ENCODE data around the gene SUV39H1. TPM values are rescaled to one million over a fixed set of nuclear protein-coding genes. Genes with fewer than 3 reads are reported as not detected.
A peak's percentile ranks its signal among the peaks of the same experiment; 100 is the strongest.

SUV39H1 gene
- total RNA-seq, 4 donors from 2014 or later = 3.4 to 11.7 (median 5.1) TPM

GRCh38 chrX:48711162-48711928, 14.8 kb downstream of the SUV39H1 start:
- Histone ChIP-seq H3K4me3 (no peak overlapping the region), H3K9me3 (no peaks in the 10 kb centered on the region), H3K27me3 (no peaks in the 10 kb centered on the region), H3K4me1 (no peaks in the 10 kb centered on the region), H3K36me3 (peaks cover 0 to 16% of the 10 kb centered on the region in 2 donors), H3K27ac (no peak overlapping the region)
- no peak for TF ChIP-seq POLR2A (IDR thresholded peaks at IDR 0.05)
- TF ChIP-seq, protein P1, sequence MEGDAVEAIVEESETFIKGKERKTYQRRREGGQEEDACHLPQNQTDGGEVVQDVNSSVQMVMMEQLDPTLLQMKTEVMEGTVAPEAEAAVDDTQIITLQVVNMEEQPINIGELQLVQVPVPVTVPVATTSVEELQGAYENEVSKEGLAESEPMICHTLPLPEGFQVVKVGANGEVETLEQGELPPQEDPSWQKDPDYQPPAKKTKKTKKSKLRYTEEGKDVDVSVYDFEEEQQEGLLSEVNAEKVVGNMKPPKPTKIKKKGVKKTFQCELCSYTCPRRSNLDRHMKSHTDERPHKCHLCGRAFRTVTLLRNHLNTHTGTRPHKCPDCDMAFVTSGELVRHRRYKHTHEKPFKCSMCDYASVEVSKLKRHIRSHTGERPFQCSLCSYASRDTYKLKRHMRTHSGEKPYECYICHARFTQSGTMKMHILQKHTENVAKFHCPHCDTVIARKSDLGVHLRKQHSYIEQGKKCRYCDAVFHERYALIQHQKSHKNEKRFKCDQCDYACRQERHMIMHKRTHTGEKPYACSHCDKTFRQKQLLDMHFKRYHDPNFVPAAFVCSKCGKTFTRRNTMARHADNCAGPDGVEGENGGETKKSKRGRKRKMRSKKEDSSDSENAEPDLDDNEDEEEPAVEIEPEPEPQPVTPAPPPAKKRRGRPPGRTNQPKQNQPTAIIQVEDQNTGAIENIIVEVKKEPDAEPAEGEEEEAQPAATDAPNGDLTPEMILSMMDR (IDR thresholded peaks at IDR 0.05) = no peak
- TF ChIP-seq POLR2AphosphoS5 (IDR thresholded peaks at IDR 0.05) = no peak
- no peak for TF ChIP-seq EP300 (IDR thresholded peaks at IDR 0.05)
- ATAC-seq = no peak
- 76 to 80% methylated on average over 1 to 5 of the region's 9 CpGs for WGBS, 2 donors (ENCODE audit: low coverage in 1 of 2)

- no peaks in the 10 kb centered on the region for H3K4me1 ChIP-seq
- TF ChIP-seq, protein P1 (IDR thresholded peaks at IDR 0.05) = no peak
- TF ChIP-seq EP300 (IDR thresholded peaks at IDR 0.05) (no peak), POLR2AphosphoS5 (IDR thresholded peaks at IDR 0.05) (no peak), POLR2A (IDR thresholded peaks at IDR 0.05) (no peak)
- H3K36me3 ChIP-seq = peaks cover 0 to 9% of the 10 kb centered on the region in 2 donors
- H3K27me3 ChIP-seq = no peaks in the 10 kb centered on the region
- no peak for ATAC-seq
- no peak overlapping the region for H3K4me3 ChIP-seq
- no peaks in the 10 kb centered on the region for H3K9me3 ChIP-seq
- 80 to 92% methylated on average over 2 of the region's 7 CpGs for WGBS, 2 donors (ENCODE audit: low coverage in 1 of 2)
- H3K27ac ChIP-seq = no peak overlapping the region
Measured at GRCh38 chrX:48711929-48712505, 15.5 kb downstream of the SUV39H1 start.

DNA sequence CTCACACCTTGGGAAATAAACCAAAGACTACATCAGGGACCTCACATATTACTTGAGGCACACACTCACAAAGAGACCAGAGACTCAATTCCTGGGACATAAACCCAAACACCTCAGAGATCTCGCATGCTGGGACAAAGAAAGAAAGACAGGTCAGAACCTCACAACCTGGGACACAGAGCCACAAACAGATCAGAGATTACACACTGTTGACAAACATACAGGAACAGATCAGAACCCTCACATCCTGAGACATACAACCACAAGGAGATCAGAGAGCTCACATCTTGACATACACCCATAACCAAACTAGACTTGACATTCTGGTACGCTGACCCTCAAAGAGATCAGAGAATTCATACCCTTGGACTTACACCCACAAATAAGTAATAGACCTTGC, 17.3 kb downstream of the SUV39H1 start:
- 75% methylated on average over 2 of the region's 2 CpGs; no CpG with 5 or more reads in 1 of the 2 donors for WGBS, 2 donors (ENCODE audit: low coverage in 1 of 2)
- H3K4me1 ChIP-seq = no peaks in the 10 kb centered on the region
- no peaks in the 10 kb centered on the region for H3K27me3 ChIP-seq
- H3K36me3 ChIP-seq = no peaks in the 10 kb centered on the region
- no peak overlapping the region for H3K4me3 ChIP-seq
- H3K27ac ChIP-seq = no peak overlapping the region
- ATAC-seq = no peak
- H3K9me3 ChIP-seq = no peaks in the 10 kb centered on the region
- TF ChIP-seq POLR2AphosphoS5 (IDR thresholded peaks at IDR 0.05) = no peak
- TF ChIP-seq POLR2A (IDR thresholded peaks at IDR 0.05) = no peak
- no peak for TF ChIP-seq EP300 (IDR thresholded peaks at IDR 0.05)
- TF ChIP-seq, protein P1 (IDR thresholded peaks at IDR 0.05) = no peak

- H3K4me1 ChIP-seq = no peaks in the 10 kb centered on the region
- no peak overlapping the region for H3K4me3 ChIP-seq
- no peak for TF ChIP-seq EP300 (IDR thresholded peaks at IDR 0.05)
- TF ChIP-seq, protein P1 (IDR thresholded peaks at IDR 0.05) = no peak
- TF ChIP-seq POLR2AphosphoS5 (IDR thresholded peaks at IDR 0.05) = no peak
- TF ChIP-seq POLR2A (IDR thresholded peaks at IDR 0.05) = no peak
- WGBS, 2 donors (ENCODE audit: low coverage in 1 of 2) = 38 to 63% methylated on average over 2 to 5 of the region's 5 CpGs
- no peak for ATAC-seq
- no peaks in the 10 kb centered on the region for H3K9me3 ChIP-seq
- H3K36me3 ChIP-seq = no peaks in the 10 kb centered on the region
- no peak overlapping the region for H3K27ac ChIP-seq
- no peaks in the 10 kb centered on the region for H3K27me3 ChIP-seq
Measured at GRCh38 chrX:48714573-48714972, 18.0 kb downstream of the SUV39H1 start.

- WGBS, 2 donors (ENCODE audit: low coverage in 1 of 2) = 43 to 50% methylated on average over 1 of the region's 2 CpGs
Measured at GRCh38 chrX:48715072-48715471, 18.5 kb downstream of the SUV39H1 start.

More at GRCh38 chrX:48715072-48715471, 18.5 kb downstream of the SUV39H1 start:
- no peaks in the 10 kb centered on the region for H3K36me3 ChIP-seq
- no peak overlapping the region for H3K4me3 ChIP-seq
- no peak overlapping the region for H3K27ac ChIP-seq
- no peaks in the 10 kb centered on the region for H3K9me3 ChIP-seq
- no peaks in the 10 kb centered on the region for H3K4me1 ChIP-seq
- H3K27me3 ChIP-seq = no peaks in the 10 kb centered on the region
- no peak for TF ChIP-seq POLR2A (IDR thresholded peaks at IDR 0.05)
- no peak for TF ChIP-seq POLR2AphosphoS5 (IDR thresholded peaks at IDR 0.05)
- no peak for TF ChIP-seq EP300 (IDR thresholded peaks at IDR 0.05)
- TF ChIP-seq, protein P1 (IDR thresholded peaks at IDR 0.05) = no peak
- peak; percentile 57 for ATAC-seq

Data from gastroesophageal sphincter (tissue), 4 donors.